SK-N-SH (cell line): ENCODE measurements around the gene AGBL4. TPM values are rescaled to one million over a fixed set of nuclear protein-coding genes. Genes with fewer than 3 reads are reported as not detected.

Experiments used
- CTCF ChIA-PET: fragments of 300-600, 350-600 bp; formaldehyde crosslinking; extraction: SDS; loops from one replicate; lab custom pipeline; 2021; lab: Yijun Ruan, JAX
- POLR2A ChIA-PET: fragments of 350-600 bp; sonication (Branson Sonifier 250); formaldehyde crosslinking; extraction: SDS; loops from one replicate; lab custom pipeline; 2020; ENCODE audit warnings: antibody characterized with exemption, inconsistent platforms; lab: Yijun Ruan, JAX
- DNase-seq: peaks from one replicate; pipeline ENCODE4 v3.0.0; 2012
- H2AFZ ChIP-seq: fragments of 200-600 bp; sonication (generic); 2 replicates; pipeline ENCODE4 v1.8.1; 2016; ENCODE audit warnings: antibody characterized with exemption, mild to moderate bottlenecking, low read depth
- H3F3A ChIP-seq: fragments of 200-600 bp; sonication (generic); replicated peaks from 2 replicates; pipeline ENCODE3; 2016; ENCODE audit warnings: antibody characterized with exemption, mild to moderate bottlenecking; ENCODE audit not compliant: insufficient read depth
- H3K27ac ChIP-seq, 2 experiments: fragments of 200-500 bp in 1 of 2; fragments of 200-600 bp in 1 of 2; sonication (Bioruptor generic) in 1 of 2; sonication (generic), shearing (Covaris generic) in 1 of 2; 2 replicates each; pipeline versions ENCODE4 v1.5.1 to v1.6.1; 2014 to 2016; ENCODE audit warnings: low read depth in 2 of 2, inconsistent platforms in 1 of 2, low read length in 1 of 2, mild to moderate bottlenecking in 1 of 2, mixed read lengths in 1 of 2
- H3K27me3 ChIP-seq: fragments of 200-600 bp; sonication (generic), shearing (Covaris generic); 2 replicates; pipeline ENCODE4 v1.6.1; 2016; ENCODE audit warnings: mixed run types; ENCODE audit not compliant: insufficient read depth
- H3K36me3 ChIP-seq, 2 experiments: fragments of 200-500 bp in 1 of 2; fragments of 200-600 bp in 1 of 2; sonication (Bioruptor generic) in 1 of 2; sonication (generic) in 1 of 2; replicated peaks in 1 of 2; 2 replicates each; pipeline versions ENCODE3 to v1.5.1; 2014 to 2016; ENCODE audit warnings: low read length in 1 of 2, mild to moderate bottlenecking in 1 of 2; ENCODE audit not compliant: insufficient read depth in 2 of 2, control insufficient read depth in 1 of 2
- H3K4me1 ChIP-seq, 2 experiments: fragments of 200-500 bp in 1 of 2; fragments of 200-600 bp in 1 of 2; sonication (Bioruptor generic) in 1 of 2; sonication (generic), shearing (Covaris generic) in 1 of 2; 2 replicates each; pipeline versions ENCODE4 v1.5.1 to v1.6.1; 2014 to 2016; ENCODE audit warnings: low read depth in 1 of 2, low read length in 1 of 2, mixed run types in 1 of 2; ENCODE audit not compliant: insufficient read depth in 2 of 2, control insufficient read depth in 1 of 2
- H3K4me2 ChIP-seq: fragments of 200-600 bp; sonication (generic), shearing (Covaris generic); 2 replicates; pipeline ENCODE4 v1.6.1; 2017; ENCODE audit warnings: mixed run types
- H3K4me3 ChIP-seq, 2 experiments: fragments of 200-500 bp in 1 of 2; fragments of 200-600 bp in 1 of 2; sonication (Bioruptor generic) in 1 of 2; sonication (generic), shearing (Covaris generic) in 1 of 2; 2 replicates each; pipeline versions ENCODE4 v1.5.1 to v1.8.1; 2014 to 2016; ENCODE audit warnings: low read depth in 2 of 2, inconsistent platforms in 1 of 2, low read length in 1 of 2, mild to moderate bottlenecking in 1 of 2, mixed read lengths in 1 of 2, moderate library complexity in 1 of 2
- H3K79me2 ChIP-seq: fragments of 200-600 bp; sonication (generic); 2 replicates; pipeline ENCODE4 v1.8.1; 2017; ENCODE audit warnings: mild to moderate bottlenecking; ENCODE audit not compliant: insufficient read depth
- H3K9ac ChIP-seq: fragments of 200-600 bp; sonication (generic); 2 replicates; pipeline ENCODE4 v1.6.1; 2017; ENCODE audit warnings: mixed run types
- H3K9me2 ChIP-seq: fragments of 200-600 bp; sonication (generic); 2 replicates; pipeline ENCODE4 v1.6.1; 2017; ENCODE audit warnings: mixed run types
- H3K9me3 ChIP-seq: fragments of 200-600 bp; sonication (generic); 2 replicates; pipeline ENCODE4 v1.6.1; 2017; ENCODE audit warnings: mixed run types, mild to moderate bottlenecking, moderate library complexity
- H4K20me1 ChIP-seq: fragments of 200-600 bp; sonication (generic); 2 replicates; pipeline ENCODE4 v1.6.1; 2017; ENCODE audit warnings: mild to moderate bottlenecking, mixed run types; ENCODE audit not compliant: insufficient read depth
- CHD2 ChIP-seq: fragments of 150-350 bp; IDR thresholded peaks from 2 replicates; pipeline ENCODE4 v1.6.1; 2018; ENCODE audit warnings: low read length; ENCODE audit not compliant: partially characterized antibody
- CTCF ChIP-seq: fragments of 200-600 bp; sonication (generic); IDR thresholded peaks from 2 replicates; pipeline ENCODE4 v1.6.1; 2017; ENCODE audit warnings: antibody characterized with exemption, mild to moderate bottlenecking, moderate library complexity
- EP300 ChIP-seq, 2 experiments: IDR thresholded peaks; 2 replicates each; pipeline versions ENCODE4 v1.4.0 to v1.6.1; 2012; ENCODE audit warnings: borderline replicate concordance in 1 of 2, low read depth in 1 of 2, low read length in 1 of 2
- JUND ChIP-seq: IDR thresholded peaks from 2 replicates; pipeline ENCODE4 v1.4.0; 2012
- MAX ChIP-seq: IDR thresholded peaks from 2 replicates; pipeline ENCODE4 v1.4.0; 2012; ENCODE audit warnings: low read depth
- PBX3 ChIP-seq: IDR thresholded peaks from 2 replicates; pipeline ENCODE4; 2012
- POLR2AphosphoS5 ChIP-seq: IDR thresholded peaks from 2 replicates; pipeline ENCODE4 v1.6.1; 2012; ENCODE audit warnings: low read depth, low read length
- RAD21 ChIP-seq: IDR thresholded peaks from 2 replicates; pipeline ENCODE4 v1.6.1; 2012; ENCODE audit warnings: mild to moderate bottlenecking, low read length
- RCOR1 ChIP-seq: fragments of 150-350 bp; IDR thresholded peaks from 2 replicates; pipeline ENCODE4 v1.6.1; 2017; ENCODE audit warnings: antibody characterized with exemption, low read length
- REST ChIP-seq: IDR thresholded peaks from 2 replicates; pipeline ENCODE4 v1.6.1; 2012; ENCODE audit warnings: mild to moderate bottlenecking, low read depth, low read length, moderate library complexity
- TAF1 ChIP-seq: IDR thresholded peaks from 2 replicates; pipeline ENCODE4 v1.6.1; 2012; ENCODE audit warnings: low read depth, mild to moderate bottlenecking, low read length, moderate library complexity, borderline replicate concordance
- TCF12 ChIP-seq: IDR thresholded peaks from 2 replicates; pipeline ENCODE4 v1.4.0; 2012
- USF1 ChIP-seq: IDR thresholded peaks from 2 replicates; pipeline ENCODE4 v1.4.0; 2012; ENCODE audit warnings: low read depth, borderline replicate concordance
- USF2 ChIP-seq: fragments of 150-350 bp; IDR thresholded peaks from 2 replicates; pipeline ENCODE4 v1.6.1; 2017; ENCODE audit warnings: antibody characterized with exemption, low read length, low read depth, borderline replicate concordance
- WGBS: methylation state at CpG from one replicate; pipeline ENCODE4 v1.1.6; 2017; ENCODE audit warnings: low lambda C conversion rate; 5-methylcytosine and 5-hydroxymethylcytosine counted together
- polyA plus RNA-seq, 3 experiments: library from polyadenylated mRNA; depleted of rRNA; stranded (reverse); fragments of >200 nt; gene quantifications; 2 replicates each; pipeline ENCODE4 v1.2.3, GENCODE V29; 2012
- TF ChIP-seq, protein P1 (sequence below): fragments of 150-350 bp; IDR thresholded peaks from 2 replicates; pipeline ENCODE4 v1.6.1; 2016; ENCODE audit warnings: mild to moderate bottlenecking, low read depth, low read length

AGBL4 gene
- polyA plus RNA-seq, 1 of the 3 experiments (the other 2 are of a cell fraction): 0.07 TPM

DNA sequence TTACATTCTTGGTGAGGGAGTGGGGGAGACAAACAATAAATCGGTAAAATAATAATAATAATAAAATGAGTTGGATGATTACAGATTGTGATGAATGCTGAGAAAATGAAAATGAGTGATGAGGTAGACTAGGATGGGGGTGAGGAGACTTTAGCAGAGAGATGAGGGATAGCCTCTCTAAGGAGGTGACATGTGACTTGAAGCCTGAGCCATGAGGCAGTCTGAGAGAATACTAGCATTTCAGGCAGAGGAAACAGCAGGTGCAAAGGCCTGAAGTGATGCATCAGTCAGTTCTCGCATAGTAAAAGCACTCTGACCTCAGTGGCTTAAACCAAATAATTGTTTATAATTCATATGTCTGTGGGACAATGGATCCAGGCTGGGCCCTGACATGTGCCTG lies 181.2 kb downstream of the AGBL4 start:
- Histone ChIP-seq H3K9me3 (no peaks in the 10 kb centered on the region), H3K4me2 (no peak overlapping the region), H3K27ac (no peak overlapping the region), H3K27me3 (no peaks in the 10 kb centered on the region), H3K9me2 (no peaks in the 10 kb centered on the region), H3F3A (no peaks in the 10 kb centered on the region), H3K36me3 (no peaks in the 10 kb centered on the region), H3K4me1 (no peaks in the 10 kb centered on the region), H2AFZ (no peak overlapping the region), H4K20me1 (no peaks in the 10 kb centered on the region), H3K9ac (no peak overlapping the region), H3K4me3 (no peak overlapping the region), H3K79me2 (no peaks in the 10 kb centered on the region)
- ChIA-PET POLR2A (no interaction called here), CTCF (no interaction called here)
- 40% methylated on average over 2 of the region's 2 CpGs for WGBS
- DNase-seq: no peak
- TF ChIP-seq USF2: no peak
- no peak for TF ChIP-seq EP300 (IDR thresholded peaks at IDR 0.05; ENCODE audit: borderline replicate concordance in 1 of 2, low read depth in 1 of 2, low read length in 1 of 2)
- TF ChIP-seq CTCF: no peak
- TF ChIP-seq TAF1: no peak
- no peak for TF ChIP-seq MAX
- TF ChIP-seq REST: no peak
- TF ChIP-seq, protein P1, sequence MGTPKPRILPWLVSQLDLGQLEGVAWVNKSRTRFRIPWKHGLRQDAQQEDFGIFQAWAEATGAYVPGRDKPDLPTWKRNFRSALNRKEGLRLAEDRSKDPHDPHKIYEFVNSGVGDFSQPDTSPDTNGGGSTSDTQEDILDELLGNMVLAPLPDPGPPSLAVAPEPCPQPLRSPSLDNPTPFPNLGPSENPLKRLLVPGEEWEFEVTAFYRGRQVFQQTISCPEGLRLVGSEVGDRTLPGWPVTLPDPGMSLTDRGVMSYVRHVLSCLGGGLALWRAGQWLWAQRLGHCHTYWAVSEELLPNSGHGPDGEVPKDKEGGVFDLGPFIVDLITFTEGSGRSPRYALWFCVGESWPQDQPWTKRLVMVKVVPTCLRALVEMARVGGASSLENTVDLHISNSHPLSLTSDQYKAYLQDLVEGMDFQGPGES: no peak
- TF ChIP-seq USF1: no peak
- TF ChIP-seq CHD2: no peak
- no peak for TF ChIP-seq TCF12
- no peak for TF ChIP-seq RAD21
- no peak for TF ChIP-seq JUND
- no peak for TF ChIP-seq PBX3
- TF ChIP-seq POLR2AphosphoS5: no peak
- no peak for TF ChIP-seq RCOR1
